ENCODE data around the gene ZNF45. TPM values are rescaled to one million over a fixed set of nuclear protein-coding genes. Genes with fewer than 3 reads are reported as not detected.

ZNF45 gene
- polyA plus RNA-seq, 1 of the 3 experiments (the other 2 are of a cell fraction): 9.7 TPM

- no peak overlapping the region for H3K27ac ChIP-seq (ENCODE audit: low read depth in 2 of 2, low read length in 1 of 2)
- H3K4me1 ChIP-seq (ENCODE audit: control insufficient read depth in 1 of 2, insufficient read depth in 2 of 2, low read depth in 1 of 2, low read length in 1 of 2): no peaks in the 10 kb centered on the region
- H4K20me1 ChIP-seq (ENCODE audit: insufficient read depth): no peaks in the 10 kb centered on the region
- no peaks in the 10 kb centered on the region for H3K9me3 ChIP-seq
- H3F3A ChIP-seq (replicated peaks; ENCODE audit: insufficient read depth): no peaks in the 10 kb centered on the region
- H3K36me3 ChIP-seq (replicated peaks in 1 of 2; ENCODE audit: control insufficient read depth in 1 of 2, insufficient read depth in 2 of 2, low read length in 1 of 2): peaks cover 83 to 93% of the 10 kb centered on the region in 2 experiments
- H3K27me3 ChIP-seq (ENCODE audit: insufficient read depth): no peaks in the 10 kb centered on the region
- no peak overlapping the region for H3K4me2 ChIP-seq
- H2AFZ ChIP-seq (ENCODE audit: low read depth): no peak overlapping the region
- DNase-seq: no peak
- no peak overlapping the region for H3K4me3 ChIP-seq (ENCODE audit: low read depth in 2 of 2, low read length in 1 of 2)
- H3K9me2 ChIP-seq: no peaks in the 10 kb centered on the region
- POLR2A ChIA-PET: interaction anchor here (1.6 kb wide), 1 partner anchor 11 kb away, joined by 4 read pairs; no protein-coding TSS in a partner anchor
- H3K9ac ChIP-seq: no peak overlapping the region
- CTCF ChIA-PET: interaction anchor here (2.3 kb wide), 1 partner anchor 11 kb away, joined by 5 read pairs; the partner anchor contains the start of gene ZNF45
- TF ChIP-seq YY1 (IDR thresholded peaks at IDR 0.05; ENCODE audit: low read depth) (no peak), USF1 (IDR thresholded peaks at IDR 0.05; ENCODE audit: borderline replicate concordance, low read depth) (no peak), TCF12 (IDR thresholded peaks at IDR 0.05) (no peak), TAF1 (IDR thresholded peaks at IDR 0.05; ENCODE audit: borderline replicate concordance, low read depth, low read length) (no peak), FOXJ3 (CRISPR knock-in tag; IDR thresholded peaks at IDR 0.05) (no peak), ELF1 (IDR thresholded peaks at IDR 0.05) (no peak), CTCF (IDR thresholded peaks at IDR 0.05) (no peak), SMC3 (IDR thresholded peaks at IDR 0.05; ENCODE audit: low read depth, low read length) (no peak), PBX3 (IDR thresholded peaks at IDR 0.05) (no peak), MXI1 (IDR thresholded peaks at IDR 0.05; ENCODE audit: low read depth, low read length) (no peak), JUND (IDR thresholded peaks at IDR 0.05) (no peak)
- H3K79me2 ChIP-seq (ENCODE audit: insufficient read depth): no peaks in the 10 kb centered on the region
Observed at GRCh38 chr19:43923875-43924274, 11.2 kb downstream of the ZNF45 start.

- H3K4me1 ChIP-seq (ENCODE audit: control insufficient read depth in 1 of 2, insufficient read depth in 2 of 2, low read depth in 1 of 2, low read length in 1 of 2): no peaks in the 10 kb centered on the region
- no peaks in the 10 kb centered on the region for H3K9me2 ChIP-seq
- TF ChIP-seq RFX5 (IDR thresholded peaks at IDR 0.05; ENCODE audit: low read length) (no peak), SIN3A (IDR thresholded peaks at IDR 0.05; ENCODE audit: borderline replicate concordance, low read depth, low read length) (no peak), RCOR1 (IDR thresholded peaks at IDR 0.05; ENCODE audit: low read length) (no peak), CHD2 (IDR thresholded peaks at IDR 0.05; ENCODE audit: low read length, partially characterized antibody) (no peak), RAD21 (IDR thresholded peaks at IDR 0.05; ENCODE audit: low read length) (no peak), GABPA (IDR thresholded peaks at IDR 0.05; ENCODE audit: low read depth) (no peak), YY1 (IDR thresholded peaks at IDR 0.05; ENCODE audit: low read depth) (no peak), NRF1 (IDR thresholded peaks at IDR 0.05; ENCODE audit: low read depth, low read length) (no peak), POLR2AphosphoS5 (IDR thresholded peaks at IDR 0.05; ENCODE audit: low read depth, low read length) (no peak), EZH2phosphoT487 (IDR thresholded peaks at IDR 0.05; ENCODE audit: borderline replicate concordance, low read depth) (no peak), FOXJ3 (CRISPR knock-in tag; IDR thresholded peaks at IDR 0.05) (no peak), MXI1 (IDR thresholded peaks at IDR 0.05; ENCODE audit: low read depth, low read length) (no peak)
- ChIA-PET CTCF (no interaction called here), POLR2A (interaction anchor here (1.2 to 1.4 kb wide), 2 partner anchors 10 to 22 kb away, joined by 4 read pairs; partner anchors contain the start of gene ZNF45)
- H3K9me3 ChIP-seq: peaks cover 29% of the 10 kb centered on the region; the same call in 1 of the 2 replicates
- H4K20me1 ChIP-seq (ENCODE audit: insufficient read depth): no peaks in the 10 kb centered on the region
- H2AFZ ChIP-seq (ENCODE audit: low read depth): no peak overlapping the region
- peak overlapping the region in 1 of 2 experiments; percentile 21; a peak in 1 of 4 replicates for H3K4me3 ChIP-seq (ENCODE audit: low read depth in 2 of 2, low read length in 1 of 2)
- WGBS (ENCODE audit: low lambda C conversion rate): 68% methylated on average over 3 of the region's 3 CpGs
- H3K4me2 ChIP-seq: no peak overlapping the region
- H3K79me2 ChIP-seq (ENCODE audit: insufficient read depth): no peaks in the 10 kb centered on the region
- no peak overlapping the region for H3K9ac ChIP-seq
- H3K27me3 ChIP-seq (ENCODE audit: insufficient read depth): no peaks in the 10 kb centered on the region
- no peak for DNase-seq
- H3K36me3 ChIP-seq (replicated peaks in 1 of 2; ENCODE audit: control insufficient read depth in 1 of 2, insufficient read depth in 2 of 2, low read length in 1 of 2): peaks cover 59 to 77% of the 10 kb centered on the region in 2 experiments
- no peak overlapping the region for H3K27ac ChIP-seq (ENCODE audit: low read depth in 2 of 2, low read length in 1 of 2)
- H3F3A ChIP-seq (replicated peaks; ENCODE audit: insufficient read depth): peaks cover 6% of the 10 kb centered on the region
Observed at GRCh38 chr19:43914051-43914450, 21.0 kb downstream of the ZNF45 start.

All from SK-N-SH (cell line).